H9 (cell line): ENCODE data around the gene IVL. TPM values are rescaled to one million over a fixed set of nuclear protein-coding genes. Genes with fewer than 3 reads are reported as not detected.

ENCODE experiments used
- DNase-seq: peaks from one replicate; pipeline ENCODE4 v3.0.0-alpha.2; 2017
- H2AFZ ChIP-seq: one replicate; pipeline ENCODE4 v1.6.1; 2013; ENCODE audit warnings: mild to moderate bottlenecking, low read length, control low read depth, moderate library complexity
- H2AK5ac ChIP-seq: 2 replicates; pipeline ENCODE4 v1.6.1; 2013; ENCODE audit warnings: low read length, control low read depth, mixed read lengths; ENCODE audit not compliant: insufficient read length
- H2BK120ac ChIP-seq: one replicate; pipeline ENCODE4 v1.6.1; 2013; ENCODE audit warnings: low read depth, mild to moderate bottlenecking, low read length, control low read depth, inconsistent platforms; ENCODE audit not compliant: poor library complexity, severe bottlenecking
- H2BK12ac ChIP-seq: 2 replicates; pipeline ENCODE4 v1.6.1; 2013; ENCODE audit warnings: low read length, control low read depth, mixed read lengths, low read depth; ENCODE audit not compliant: insufficient read length
- H2BK15ac ChIP-seq: 2 replicates; pipeline ENCODE4 v1.6.1; 2013; ENCODE audit warnings: low read depth, low read length, control low read depth
- H2BK20ac ChIP-seq: one replicate; pipeline ENCODE4 v1.6.1; 2013; ENCODE audit warnings: low read depth, mild to moderate bottlenecking, low read length, control low read depth, inconsistent platforms; ENCODE audit not compliant: poor library complexity, severe bottlenecking
- H2BK5ac ChIP-seq: 2 replicates; pipeline ENCODE4 v1.6.1; 2013; ENCODE audit warnings: low read length, control low read depth, mixed read lengths; ENCODE audit not compliant: insufficient read length
- H3K14ac ChIP-seq: 2 replicates; pipeline ENCODE4 v1.6.1; 2013; ENCODE audit warnings: low read length, control low read depth; ENCODE audit not compliant: insufficient read depth
- H3K18ac ChIP-seq: 2 replicates; pipeline ENCODE4 v1.6.1; 2013; ENCODE audit warnings: low read depth, mild to moderate bottlenecking, mixed read lengths, low read length, control low read depth; ENCODE audit not compliant: insufficient read length
- H3K23ac ChIP-seq: 2 replicates; pipeline ENCODE4 v1.6.1; 2013; ENCODE audit warnings: low read length, control low read depth, mixed read lengths, low read depth; ENCODE audit not compliant: insufficient read length
- H3K23me2 ChIP-seq: 2 replicates; pipeline ENCODE4 v1.6.1; 2013; ENCODE audit warnings: low read depth, mild to moderate bottlenecking, mixed read lengths, low read length, control low read depth; ENCODE audit not compliant: insufficient read length, poor library complexity, severe bottlenecking
- H3K27ac ChIP-seq: 2 replicates; pipeline ENCODE4 v1.5.1; 2013; ENCODE audit warnings: low read length, control low read depth, mixed read lengths, low read depth; ENCODE audit not compliant: insufficient read length
- H3K27me3 ChIP-seq: 2 replicates; pipeline ENCODE4 v1.6.1; 2013; ENCODE audit warnings: low read length, control low read depth, inconsistent platforms; ENCODE audit not compliant: insufficient read depth
- H3K4ac ChIP-seq: 2 replicates; pipeline ENCODE4 v1.6.1; 2013; ENCODE audit warnings: low read depth, mild to moderate bottlenecking, control low read depth, inconsistent platforms, low read length, moderate library complexity
- H3K4me1 ChIP-seq: 2 replicates; pipeline ENCODE4 v1.6.1; 2013; ENCODE audit warnings: low read length, control low read depth, inconsistent platforms; ENCODE audit not compliant: insufficient read depth
- H3K4me2 ChIP-seq: 2 replicates; pipeline ENCODE4 v1.6.1; 2013; ENCODE audit warnings: low read length, control low read depth, mixed read lengths; ENCODE audit not compliant: insufficient read length, insufficient read depth
- H3K56ac ChIP-seq: 2 replicates; pipeline ENCODE4 v1.6.1; 2013; ENCODE audit warnings: low read depth, mild to moderate bottlenecking, mixed read lengths, low read length, control low read depth; ENCODE audit not compliant: insufficient read length
- H3K79me1 ChIP-seq: 2 replicates; pipeline ENCODE4 v1.6.1; 2013; ENCODE audit warnings: low read depth, mild to moderate bottlenecking, moderate library complexity, low read length, control low read depth, inconsistent platforms; ENCODE audit not compliant: insufficient read depth, poor library complexity, severe bottlenecking
- H3K79me2 ChIP-seq: 2 replicates; pipeline ENCODE4 v1.6.1; 2013; ENCODE audit warnings: low read length, control low read depth, inconsistent platforms; ENCODE audit not compliant: insufficient read depth
- H3K9ac ChIP-seq: 2 replicates; pipeline ENCODE4 v1.6.1; 2013; ENCODE audit warnings: low read length, control low read depth, mixed read lengths; ENCODE audit not compliant: insufficient read length; ENCODE audit errors: extremely low read depth
- H3K9me3 ChIP-seq: one replicate; pipeline ENCODE4 v1.6.1; 2013; ENCODE audit warnings: low read depth, low read length, inconsistent platforms; ENCODE audit not compliant: control insufficient read depth
- H3T11ph ChIP-seq: one replicate; pipeline ENCODE4 v1.6.1; 2013; ENCODE audit warnings: mild to moderate bottlenecking, low read length, control low read depth, inconsistent platforms
- H4K20me1 ChIP-seq: one replicate; pipeline ENCODE4 v1.6.1; 2013; ENCODE audit not compliant: control insufficient read depth, insufficient read length, insufficient read depth
- H4K5ac ChIP-seq: 2 replicates; pipeline ENCODE4 v1.6.1; 2013; ENCODE audit warnings: low read depth, mild to moderate bottlenecking, mixed read lengths, low read length, control low read depth; ENCODE audit not compliant: insufficient read length
- H4K8ac ChIP-seq: replicated peaks from 2 replicates; pipeline ENCODE4 v1.6.1; 2013; ENCODE audit warnings: low read length, control low read depth, mixed read lengths, low read depth; ENCODE audit not compliant: insufficient read length
- H4K91ac ChIP-seq: 2 replicates; pipeline ENCODE4 v1.6.1; 2013; ENCODE audit warnings: low read depth, mild to moderate bottlenecking, moderate library complexity, mixed read lengths, low read length, control low read depth; ENCODE audit not compliant: insufficient read length
- H3K27ac Mint-ChIP-seq, 3 experiments: 2 replicates in 2 of 3; 3 replicates in 1 of 3; pipeline ENCODE4 v1.8.0; 2020 to 2021; ENCODE audit warnings: mixed read lengths in 3 of 3, mild to moderate bottlenecking in 1 of 3, moderate library complexity in 1 of 3
- H3K27me3 Mint-ChIP-seq: 2 replicates; pipeline ENCODE4 v1.8.0; 2021; ENCODE audit warnings: low read depth, mild to moderate bottlenecking, moderate library complexity, mixed read lengths
- H3K36me3 Mint-ChIP-seq, 3 experiments: 2 replicates in 2 of 3; 3 replicates in 1 of 3; pipeline ENCODE4 v1.8.0; 2020 to 2021; ENCODE audit warnings: low read depth in 3 of 3, mixed read lengths in 3 of 3; ENCODE audit not compliant: insufficient read depth in 1 of 3
- H3K4me1 Mint-ChIP-seq, 2 experiments: 2 replicates each; pipeline ENCODE4 v1.8.0; 2020; ENCODE audit warnings: mixed read lengths in 2 of 2
- H3K4me3 Mint-ChIP-seq, 2 experiments: 2 replicates in 1 of 2; 3 replicates in 1 of 2; pipeline ENCODE4 v1.8.0; 2020 to 2021; ENCODE audit warnings: mild to moderate bottlenecking in 2 of 2, mixed read lengths in 2 of 2, moderate library complexity in 1 of 2
- H3K9me3 Mint-ChIP-seq, 2 experiments: 2 replicates in 1 of 2; 3 replicates in 1 of 2; pipeline ENCODE4 v1.8.0; 2020; ENCODE audit warnings: mild to moderate bottlenecking in 2 of 2, mixed read lengths in 2 of 2, moderate library complexity in 1 of 2
- CTCF ChIP-seq: fragments of 200-600 bp; sonication (generic); conservative IDR thresholded peaks from 3 replicates; pipeline ENCODE4 v1.8.0; 2021; ENCODE audit warnings: antibody characterized with exemption, mild to moderate bottlenecking
- WGBS: extraction: QIAGEN DNeasy Blood & Tissue Kit; methylation state at CpG from one replicate; pipeline ENCODE4 v1.1.7; 2013; ENCODE audit warnings: missing lambda C conversion rate, low lambda C conversion rate, mixed read lengths; ENCODE audit not compliant: insufficient read length; ENCODE audit errors: extremely low coverage; 5-methylcytosine and 5-hydroxymethylcytosine counted together
- total RNA-seq: library from RNA; stranded (reverse); gene quantifications from 2 replicates; pipeline ENCODE4 v1.2.1, GENCODE V29; 2021

Gene IVL
- total RNA-seq, 1 experiment from 2014 or later = not detected

- no peaks in the 10 kb centered on the region for H3K4me1 Mint-ChIP-seq
- H3K36me3 Mint-ChIP-seq = peaks cover 7 to 22% (median 8%) of the 10 kb centered on the region in 3 experiments; a peak in 5 of 7 replicates
- WGBS = no CpG with 5 or more reads among the region's 5 CpGs
- no peak overlapping the region for H3K4me2 ChIP-seq
- no peak overlapping the region for H3K27ac Mint-ChIP-seq
- peaks cover 81 to 83% of the 10 kb centered on the region in 2 experiments for H3K9me3 Mint-ChIP-seq
- no peak overlapping the region for H2BK5ac ChIP-seq
- no peaks in the 10 kb centered on the region for H4K20me1 ChIP-seq
- no peak overlapping the region for H2BK15ac ChIP-seq
- H3K18ac ChIP-seq = no peak overlapping the region
- no peak overlapping the region for H3K56ac ChIP-seq
- H2AK5ac ChIP-seq = no peak overlapping the region
- H2BK12ac ChIP-seq = no peak overlapping the region
- H4K5ac ChIP-seq = no peak overlapping the region
- H3K4me3 Mint-ChIP-seq = no peak overlapping the region
- H3K27me3 ChIP-seq = no peaks in the 10 kb centered on the region
- no peak overlapping the region for H2AFZ ChIP-seq
- DNase-seq = no peak
- H2BK20ac ChIP-seq = no peak overlapping the region
- H3K4ac ChIP-seq = no peak overlapping the region
- no peaks in the 10 kb centered on the region for H3K79me2 ChIP-seq
- no peaks in the 10 kb centered on the region for H3K79me1 ChIP-seq
- no peak overlapping the region for H3K9ac ChIP-seq
- no peak overlapping the region for H2BK120ac ChIP-seq
- no peak overlapping the region for H3K23ac ChIP-seq
- H3T11ph ChIP-seq = no peak overlapping the region
- no peak overlapping the region for H3K27ac ChIP-seq
- H4K8ac ChIP-seq = no peak overlapping the region
- H3K27me3 Mint-ChIP-seq = peaks cover 2% of the 10 kb centered on the region
- no peaks in the 10 kb centered on the region for H3K23me2 ChIP-seq
- no peaks in the 10 kb centered on the region for H3K9me3 ChIP-seq
- no peak overlapping the region for H4K91ac ChIP-seq
- H3K4me1 ChIP-seq = no peaks in the 10 kb centered on the region
- H3K14ac ChIP-seq = no peak overlapping the region
- TF ChIP-seq CTCF = no peak
Measured at GRCh38 chr1:152880907-152881306, 27.4 kb upstream of the IVL start.
